Right kidney (tissue), 1 donor: ENCODE data around the gene PHLPP1.

Experiments used
- DNase-seq: peaks from one replicate; pipeline ENCODE4 v3.0.0-alpha.2; 2016

Gene PHLPP1

DNA sequence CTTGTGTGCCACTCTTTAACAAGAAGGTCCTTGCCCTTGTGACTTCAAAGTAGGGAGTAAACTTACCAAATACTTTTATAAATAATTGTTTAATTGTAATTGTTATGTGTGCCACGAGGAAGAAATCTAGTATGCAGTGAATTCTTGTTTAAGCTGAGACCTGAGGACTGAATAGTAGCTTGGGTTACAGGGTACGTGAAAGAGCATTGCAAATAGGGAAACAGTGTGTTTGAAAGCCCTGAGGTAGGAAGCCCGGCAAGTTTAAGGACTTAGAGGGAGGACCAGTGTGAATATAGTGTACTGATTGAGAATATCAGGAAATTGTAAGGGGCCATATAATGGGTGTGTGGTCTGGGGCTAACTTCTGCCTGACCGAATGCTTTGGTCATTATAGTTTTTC lies 26.2 kb downstream of the PHLPP1 start:
- no peak for DNase-seq

DNA sequence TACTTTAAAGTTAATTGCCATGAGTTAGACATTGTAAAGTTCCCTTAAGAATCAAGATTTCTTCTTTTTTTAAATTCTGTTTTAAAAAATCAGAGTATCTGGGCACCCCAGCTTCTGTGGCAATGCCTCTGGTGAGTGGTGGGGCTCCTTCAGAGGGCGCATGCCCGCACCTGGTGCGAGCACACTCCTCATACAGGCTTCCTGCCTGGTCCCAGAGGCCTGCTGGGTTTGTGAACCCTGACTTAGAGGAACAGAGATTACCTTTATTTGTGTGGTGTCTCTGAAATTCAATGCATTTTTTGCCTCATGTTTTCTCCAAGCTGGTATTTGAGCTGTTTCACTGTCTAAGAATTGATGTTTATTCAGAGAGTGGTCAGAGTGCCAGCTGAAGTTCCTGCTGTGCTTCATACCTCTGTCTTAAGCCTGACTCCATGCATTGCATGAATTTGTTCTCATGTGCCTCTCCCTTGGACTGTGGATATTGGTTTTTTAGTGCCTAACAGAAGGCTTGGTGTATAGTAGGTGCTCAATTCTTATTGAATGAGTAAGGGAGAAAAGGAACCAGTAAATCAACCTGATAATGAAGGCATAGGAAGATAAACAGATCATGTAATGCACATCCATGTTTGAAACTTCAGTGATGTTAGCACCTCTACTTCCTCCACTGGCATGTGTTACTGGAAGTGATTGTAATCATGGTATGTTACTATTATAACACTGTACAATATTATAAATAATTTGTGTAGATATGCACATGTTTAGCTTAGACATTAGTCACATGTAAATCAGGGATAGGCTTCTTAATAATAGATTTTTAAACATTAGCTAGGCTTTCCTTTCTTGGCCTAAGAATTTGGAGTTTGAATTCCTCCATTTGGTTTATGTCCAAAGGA lies 29.0 kb downstream of the PHLPP1 start:
- no peak for DNase-seq

DNA sequence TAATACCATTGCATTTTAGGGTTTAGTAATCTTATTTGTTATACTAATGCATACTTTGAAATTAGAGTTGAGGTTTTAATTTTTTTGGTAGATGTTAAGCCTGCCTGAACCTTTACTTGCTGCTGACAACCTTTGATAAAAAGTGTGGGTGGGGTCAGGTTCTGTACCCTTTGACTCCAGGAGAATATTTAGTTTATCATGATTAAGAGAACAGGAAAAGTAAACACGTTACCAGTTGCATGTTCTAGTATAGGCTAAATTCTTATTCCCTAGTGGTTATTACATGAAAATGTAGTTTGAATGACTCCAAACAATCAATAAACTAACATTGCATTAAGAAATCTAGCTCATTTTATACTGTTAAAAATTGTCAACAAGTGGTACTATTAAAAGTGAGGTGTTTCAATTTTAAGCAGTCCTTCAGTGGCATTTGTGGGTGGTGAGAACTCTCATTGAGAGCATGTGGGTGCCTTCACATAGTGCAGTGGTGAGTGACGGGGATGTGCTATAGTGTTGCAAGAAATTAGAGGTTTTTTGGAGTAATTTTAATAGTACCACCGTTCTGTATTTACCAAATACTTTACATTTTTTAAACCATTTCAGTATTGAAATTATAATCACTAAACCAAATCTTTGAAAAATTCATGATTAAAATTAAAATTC lies 29.9 kb downstream of the PHLPP1 start:
- DNase-seq: no peak

DNA sequence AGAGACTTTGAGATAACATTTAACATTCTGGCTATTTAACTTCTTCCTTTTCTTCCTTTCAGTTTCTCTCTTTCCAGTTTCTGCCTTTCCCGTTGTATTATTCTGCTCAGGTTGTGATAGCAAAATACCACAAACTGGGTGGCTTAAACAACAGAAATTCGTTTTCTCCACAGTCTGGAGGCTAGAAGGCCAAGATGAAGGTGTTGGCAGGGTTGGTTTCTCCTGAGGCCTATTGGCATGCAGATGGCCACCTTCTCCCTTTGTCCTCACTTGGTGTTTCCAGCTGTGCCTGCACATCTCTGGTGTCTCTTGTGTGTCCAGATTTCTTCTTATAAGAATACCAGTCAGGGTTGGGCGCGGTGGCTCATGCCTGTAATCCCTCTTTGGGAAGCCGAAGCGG lies 34.0 kb downstream of the PHLPP1 start:
- no peak for DNase-seq

DNA sequence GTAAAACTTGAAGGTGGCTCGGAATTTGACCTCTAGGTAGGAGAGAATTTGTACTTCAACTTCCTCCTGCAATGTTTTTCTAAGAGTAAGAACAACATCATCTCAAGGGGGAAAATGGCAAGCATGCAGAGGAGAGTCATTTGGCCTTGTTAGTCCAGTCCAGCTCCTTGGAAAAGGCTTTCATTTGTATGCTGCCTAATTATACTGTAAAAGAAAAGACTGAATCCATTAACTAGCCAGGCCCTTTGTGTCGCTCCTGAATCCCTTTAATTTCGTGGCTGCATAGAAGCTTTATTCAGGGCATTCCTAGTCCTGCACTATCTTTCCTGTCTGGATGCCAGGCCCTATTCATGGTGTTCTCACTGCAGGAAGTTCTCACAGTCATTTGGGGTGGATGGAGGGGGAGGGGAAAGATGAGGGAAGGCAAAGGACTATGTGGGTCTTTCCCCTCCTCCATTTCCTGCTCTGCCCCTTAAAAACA lies 36.0 kb downstream of the PHLPP1 start:
- peak; percentile 23 for DNase-seq

DNA sequence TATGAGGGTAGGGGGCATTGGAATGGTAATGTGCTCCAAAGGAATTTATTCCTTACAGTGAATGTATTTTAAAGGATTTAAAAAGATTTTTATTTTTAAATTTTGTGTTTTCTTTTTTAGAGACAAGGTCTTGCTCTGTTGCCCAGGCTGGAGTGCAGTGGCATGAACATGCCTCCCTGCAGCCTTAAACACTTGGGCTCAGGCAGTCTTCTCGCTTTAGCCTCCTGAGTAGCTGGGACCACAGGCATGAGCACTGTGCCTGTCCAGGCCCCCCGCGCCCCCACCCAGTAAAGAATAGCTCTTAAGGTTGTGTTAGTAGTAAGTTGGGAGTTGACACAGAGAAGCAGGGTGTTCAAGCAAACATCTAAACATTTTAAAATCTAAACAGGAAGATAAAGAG lies 36.6 kb downstream of the PHLPP1 start:
- DNase-seq: no peak

DNA sequence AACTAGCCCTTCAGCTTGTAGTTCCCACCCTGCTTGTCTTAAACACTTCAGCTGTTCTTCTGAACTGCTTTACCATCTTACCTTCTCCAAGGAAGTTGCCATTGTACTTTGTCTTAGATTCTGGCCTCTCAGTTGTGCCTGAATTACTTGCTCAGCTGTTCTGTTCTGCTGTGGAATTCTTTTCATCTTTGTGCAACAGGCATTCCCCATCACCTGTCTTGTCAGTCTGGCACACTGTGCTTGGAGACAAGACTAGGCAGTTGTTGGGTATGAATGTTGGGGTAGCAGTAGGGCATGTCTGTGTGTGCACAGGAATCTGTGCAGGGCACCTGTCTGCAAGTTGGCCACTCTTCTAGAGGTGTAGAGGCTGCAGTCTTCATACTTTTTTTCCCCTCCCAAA lies 38.7 kb downstream of the PHLPP1 start:
- DNase-seq: no peak

DNA sequence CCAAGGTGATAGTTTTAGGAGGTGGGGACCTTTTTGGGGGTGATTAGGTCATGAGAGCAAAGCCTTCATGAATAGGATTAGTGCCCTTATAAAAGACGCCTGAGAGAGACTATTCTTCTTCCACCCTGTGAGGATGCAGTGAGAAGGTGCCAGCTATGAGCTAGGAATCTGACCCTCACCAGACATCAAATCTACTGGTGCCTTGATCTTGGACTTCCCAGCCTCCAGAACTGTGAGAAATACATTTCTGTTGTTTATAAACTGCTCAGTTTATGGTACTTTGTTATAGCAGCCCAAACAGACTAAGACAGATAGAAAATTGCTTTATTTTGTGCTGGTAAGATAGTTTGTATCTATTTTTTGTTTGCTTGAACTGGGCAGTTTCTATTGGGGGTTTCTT lies 40.1 kb downstream of the PHLPP1 start:
- no peak for DNase-seq

DNA sequence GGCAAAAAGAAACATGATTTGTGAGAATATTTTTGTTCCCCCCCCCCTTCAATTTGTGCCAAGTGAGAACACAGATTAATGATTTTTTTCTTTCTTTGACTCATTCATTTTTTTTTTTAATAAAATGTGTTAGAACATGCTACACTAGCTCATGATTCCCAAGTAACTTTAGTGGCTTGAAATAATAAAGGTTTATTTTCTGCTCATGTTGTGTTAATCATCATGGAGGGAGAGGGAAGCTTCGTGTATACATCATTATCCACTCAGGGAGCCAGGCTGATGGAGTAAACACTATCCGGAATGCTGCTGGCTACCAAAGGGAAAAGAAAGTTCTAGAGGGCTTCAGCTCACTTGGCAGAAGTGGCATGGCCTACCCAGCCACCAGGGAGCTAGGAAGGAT lies 40.6 kb downstream of the PHLPP1 start:
- no peak for DNase-seq

DNA sequence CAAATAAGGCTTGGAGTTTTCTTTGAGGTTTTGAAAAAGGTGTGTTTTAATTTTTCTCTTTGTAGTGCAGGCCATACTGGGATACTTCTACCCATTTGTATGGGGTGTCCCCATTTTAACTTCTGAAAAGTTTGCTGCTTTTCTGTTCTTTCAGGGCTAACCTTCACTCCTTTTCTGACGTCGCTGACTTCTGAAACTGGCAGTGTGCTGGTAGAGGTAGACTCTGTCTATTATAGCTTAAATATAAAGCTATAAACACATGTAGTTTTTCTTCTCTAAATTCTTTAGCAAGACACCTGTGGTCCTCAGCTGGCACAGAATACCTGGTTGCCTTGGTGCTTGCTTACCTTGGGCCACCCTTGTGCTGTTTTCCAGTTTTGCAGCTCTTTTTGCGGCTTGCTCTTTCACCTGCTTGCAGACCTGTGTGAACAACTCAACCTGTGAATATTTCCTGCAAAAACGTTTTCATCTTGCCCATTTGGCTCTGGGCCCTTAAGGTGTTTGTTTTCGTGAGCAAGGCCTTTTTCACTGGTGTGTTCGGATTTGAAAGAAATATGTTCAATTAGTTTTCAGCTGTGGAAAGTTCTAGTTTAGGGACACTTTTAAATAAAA lies 42.2 kb downstream of the PHLPP1 start:
- no peak for DNase-seq

DNA sequence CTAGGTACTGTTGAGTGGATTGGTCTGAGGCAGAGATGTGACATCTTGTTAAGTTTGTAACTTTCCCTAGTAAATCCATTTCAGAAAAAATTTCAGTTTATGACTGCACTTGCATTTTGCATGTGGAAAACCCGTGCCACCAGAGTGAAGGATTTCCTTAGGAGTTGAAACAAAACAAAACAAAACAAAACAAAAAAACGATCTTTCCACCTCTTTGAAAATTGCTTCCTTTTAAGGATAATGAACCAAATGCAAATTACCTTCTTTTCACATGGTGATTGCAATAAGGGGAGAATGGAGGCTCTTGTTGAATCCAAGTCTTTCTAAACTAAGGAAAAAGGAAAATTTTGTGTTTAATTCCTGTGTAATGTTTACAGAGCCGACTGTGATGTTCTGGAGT lies 43.2 kb downstream of the PHLPP1 start:
- no peak for DNase-seq

DNA sequence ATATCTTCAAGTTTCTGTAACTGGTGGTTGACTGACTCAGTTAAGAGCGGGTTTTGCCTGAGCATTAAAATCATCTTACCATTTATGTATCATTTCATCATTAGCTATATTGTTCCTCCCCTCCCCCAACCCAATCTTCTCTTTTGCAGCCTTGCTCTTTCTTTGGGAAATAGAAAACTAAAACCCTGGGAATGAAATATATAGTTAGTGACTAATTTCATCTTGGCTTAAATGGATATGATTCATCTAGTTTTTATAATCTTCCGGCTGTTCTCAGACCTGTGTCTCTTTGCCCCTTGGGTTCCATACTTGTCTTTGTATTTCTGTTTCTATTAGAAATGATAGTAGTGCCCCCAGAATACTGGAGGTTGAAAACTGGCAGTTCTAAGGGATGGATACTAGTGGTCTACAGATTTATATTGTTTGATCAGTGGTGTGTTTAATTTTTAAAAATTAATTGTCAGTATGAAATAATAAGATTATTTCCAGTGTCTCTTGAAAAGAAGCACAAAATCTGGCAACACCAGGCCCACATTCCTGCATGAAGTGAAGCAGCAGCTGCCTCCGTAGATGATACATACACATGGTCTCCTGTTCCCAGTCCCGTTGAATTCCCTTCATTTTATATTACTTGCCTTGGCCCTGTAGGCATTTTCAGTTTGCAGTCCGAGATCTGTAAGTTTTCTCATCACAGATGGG lies 44.5 kb downstream of the PHLPP1 start:
- DNase-seq: no peak

DNA sequence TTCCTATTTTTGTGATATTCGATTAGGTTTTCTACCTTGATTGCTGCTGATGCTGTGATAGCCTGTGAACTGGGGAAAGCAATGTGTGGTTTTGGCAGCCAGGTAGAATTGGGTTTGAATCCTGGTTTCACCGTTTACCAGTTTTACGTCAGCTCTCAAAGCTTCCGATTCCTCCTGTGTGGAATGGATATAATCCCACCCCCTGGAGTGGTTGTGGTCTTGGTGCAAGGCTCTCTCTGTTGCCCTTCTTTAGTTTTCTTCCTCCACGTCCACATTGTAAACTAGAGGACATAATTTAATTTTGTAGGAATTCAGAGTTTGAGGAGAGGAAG lies 45.0 kb downstream of the PHLPP1 start:
- no peak for DNase-seq

DNA sequence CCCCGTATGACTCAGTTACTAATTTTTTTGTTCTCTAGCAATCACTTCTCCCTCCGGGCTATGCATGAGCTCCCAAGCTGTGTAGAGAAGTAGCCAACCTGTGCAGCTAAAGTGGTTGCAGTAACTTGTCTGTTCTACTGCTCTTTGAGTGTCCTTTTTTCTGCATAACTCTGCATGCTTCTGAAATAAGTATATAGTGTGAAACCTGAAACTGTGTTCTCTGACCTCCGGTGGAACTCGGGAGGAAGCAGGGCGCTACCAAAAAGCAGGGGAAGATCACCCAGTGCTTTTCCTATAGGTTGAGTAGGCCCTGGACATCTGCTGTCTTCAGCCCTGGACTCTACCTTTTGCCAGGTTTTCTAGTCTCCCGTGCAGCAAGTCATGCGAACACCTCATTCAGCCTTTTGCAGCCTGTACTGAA lies 47.8 kb downstream of the PHLPP1 start:
- DNase-seq: peak; percentile 26

DNA sequence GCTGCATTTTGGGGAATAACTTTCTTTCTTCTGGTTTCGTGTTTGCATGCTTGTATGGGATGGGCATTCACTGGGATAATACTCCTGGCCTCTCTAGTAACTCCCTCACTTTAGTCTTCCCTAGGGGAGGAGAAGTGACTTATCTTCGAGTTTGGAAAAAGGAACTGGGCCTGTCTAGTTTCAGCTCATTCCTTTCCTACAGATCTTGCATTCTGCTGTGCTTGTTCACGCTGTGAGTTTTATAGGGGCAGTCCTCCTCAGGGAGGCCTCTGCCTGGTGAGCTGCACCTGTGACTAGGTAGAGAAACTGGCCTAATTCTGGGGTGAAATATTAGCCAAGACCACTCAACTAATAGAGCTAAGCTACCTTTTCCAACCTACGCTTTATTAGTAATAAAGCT lies 50.9 kb downstream of the PHLPP1 start:
- no peak for DNase-seq

DNA sequence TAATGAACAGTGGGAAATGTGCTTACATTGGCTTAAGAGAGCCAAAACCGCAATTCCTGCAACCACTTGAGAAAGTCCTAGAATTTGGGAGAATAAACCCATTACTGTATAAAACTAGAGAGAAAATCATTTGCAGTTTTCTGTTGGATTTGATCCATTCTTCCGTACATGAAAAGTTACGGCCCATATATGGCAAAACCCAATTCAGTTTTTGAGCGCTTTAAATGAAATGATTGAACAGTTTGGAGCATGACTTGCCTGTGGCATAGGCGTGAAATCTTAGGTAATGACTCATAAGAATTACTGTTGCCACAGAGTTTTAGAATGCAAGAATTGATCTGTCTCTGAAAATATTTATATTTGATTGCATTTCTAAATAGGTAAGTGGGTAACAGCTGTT lies 52.0 kb downstream of the PHLPP1 start:
- DNase-seq: no peak

DNA sequence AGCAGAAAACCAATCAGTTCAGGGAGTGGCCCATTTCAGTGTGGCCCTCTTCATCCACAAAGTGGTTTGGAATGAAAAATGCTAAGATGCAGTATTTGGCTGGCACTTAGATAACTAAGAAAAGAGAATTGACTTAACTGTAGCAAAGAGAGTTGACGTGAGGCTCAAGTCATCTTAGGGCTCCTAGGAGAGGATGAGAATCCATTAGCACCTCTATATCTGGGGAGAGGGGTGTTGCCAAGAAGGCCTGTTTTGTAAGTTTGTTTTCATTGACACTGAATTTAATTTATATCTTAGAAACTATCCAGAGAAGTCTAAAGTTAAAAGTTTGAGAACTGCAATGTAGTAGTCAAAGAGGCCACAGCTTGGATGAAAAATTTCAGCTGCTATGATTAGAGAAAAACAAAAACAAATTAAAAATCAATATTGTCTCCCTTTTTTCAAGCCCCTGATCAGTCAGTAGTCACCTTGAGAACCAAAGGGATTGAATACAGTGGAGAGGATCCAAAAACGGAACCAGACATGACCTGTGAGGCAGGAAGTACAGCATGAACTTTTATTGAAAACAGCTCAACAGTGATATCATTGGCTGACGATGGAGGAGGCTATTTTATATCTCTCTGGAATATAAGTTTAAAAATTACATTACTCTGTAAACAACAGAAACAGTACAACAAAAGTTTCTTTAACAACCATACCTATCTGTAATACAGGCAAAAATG lies 52.7 kb downstream of the PHLPP1 start:
- no peak for DNase-seq

DNA sequence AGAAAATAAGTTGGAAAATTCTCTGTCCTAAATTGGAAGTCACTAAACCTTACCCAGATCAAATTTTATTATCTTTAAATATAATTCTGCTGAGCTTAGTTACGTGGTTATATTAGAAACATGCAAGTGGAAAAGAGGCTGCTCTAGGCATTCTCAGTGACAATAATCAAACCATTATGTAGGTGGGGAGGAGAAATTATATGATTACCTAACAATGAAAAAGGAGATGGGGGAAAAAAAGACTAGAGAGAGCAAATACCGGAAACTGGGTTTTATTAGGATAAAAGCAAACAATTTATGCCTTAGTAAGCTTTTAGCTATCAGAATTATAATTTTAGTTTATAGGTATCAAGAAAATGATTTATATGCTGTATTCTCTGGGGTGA lies 53.2 kb downstream of the PHLPP1 start:
- no peak for DNase-seq

DNA sequence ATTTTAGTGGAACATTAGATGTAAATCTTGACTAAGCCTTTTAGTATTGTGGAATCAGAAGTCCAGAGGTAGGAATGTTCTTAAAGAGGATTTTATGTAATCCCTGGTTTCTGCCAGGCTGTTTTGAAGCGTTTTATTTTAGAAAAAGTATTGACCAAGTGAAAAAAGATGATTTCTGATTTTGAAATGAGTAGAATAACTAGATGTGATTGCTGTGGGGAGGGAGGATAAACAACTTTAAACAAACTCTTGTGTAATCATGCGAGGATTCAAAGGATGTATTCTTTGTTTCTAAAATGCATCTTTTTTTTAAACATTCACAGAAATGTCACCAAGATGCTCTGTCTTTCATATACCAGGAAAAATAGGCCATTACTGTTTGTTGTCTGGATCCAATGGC lies 53.9 kb downstream of the PHLPP1 start:
- no peak for DNase-seq

DNA sequence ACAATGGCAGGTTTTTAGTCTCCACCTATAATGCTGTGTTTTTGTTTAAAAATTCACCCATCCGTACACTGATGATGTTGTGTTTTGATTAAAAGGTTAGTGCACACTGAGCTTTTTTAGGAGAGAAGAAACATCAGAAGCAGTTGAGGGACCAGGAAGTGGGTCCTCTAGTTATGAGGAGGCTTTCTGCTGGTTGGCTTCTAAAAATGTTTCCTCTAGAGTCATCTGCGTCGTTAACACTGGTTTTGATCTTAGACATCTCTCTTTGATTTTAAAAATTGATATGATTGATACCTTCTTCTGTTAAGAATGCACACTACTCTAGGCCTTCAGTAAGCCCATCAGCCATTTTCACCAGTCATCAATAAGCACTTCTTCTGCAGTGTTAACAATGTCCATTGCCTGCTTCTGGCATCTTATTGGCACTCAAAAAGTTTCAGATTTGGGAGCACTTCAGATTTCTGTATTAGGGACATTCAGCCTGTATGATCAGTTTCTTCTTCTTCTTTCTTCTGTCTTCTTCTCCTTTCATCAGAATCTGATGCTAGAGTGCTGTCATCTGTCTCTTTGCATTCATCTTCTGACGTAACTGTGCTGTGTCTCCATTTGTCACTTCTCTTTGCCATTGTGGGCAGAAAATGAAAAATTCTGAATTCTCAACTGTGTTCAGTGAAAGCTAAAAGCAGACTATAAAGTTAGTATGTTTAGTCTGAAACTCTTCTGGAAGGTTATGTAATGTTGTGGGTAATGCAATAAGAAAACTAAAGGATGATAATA lies 56.3 kb downstream of the PHLPP1 start:
- DNase-seq: no peak

DNA sequence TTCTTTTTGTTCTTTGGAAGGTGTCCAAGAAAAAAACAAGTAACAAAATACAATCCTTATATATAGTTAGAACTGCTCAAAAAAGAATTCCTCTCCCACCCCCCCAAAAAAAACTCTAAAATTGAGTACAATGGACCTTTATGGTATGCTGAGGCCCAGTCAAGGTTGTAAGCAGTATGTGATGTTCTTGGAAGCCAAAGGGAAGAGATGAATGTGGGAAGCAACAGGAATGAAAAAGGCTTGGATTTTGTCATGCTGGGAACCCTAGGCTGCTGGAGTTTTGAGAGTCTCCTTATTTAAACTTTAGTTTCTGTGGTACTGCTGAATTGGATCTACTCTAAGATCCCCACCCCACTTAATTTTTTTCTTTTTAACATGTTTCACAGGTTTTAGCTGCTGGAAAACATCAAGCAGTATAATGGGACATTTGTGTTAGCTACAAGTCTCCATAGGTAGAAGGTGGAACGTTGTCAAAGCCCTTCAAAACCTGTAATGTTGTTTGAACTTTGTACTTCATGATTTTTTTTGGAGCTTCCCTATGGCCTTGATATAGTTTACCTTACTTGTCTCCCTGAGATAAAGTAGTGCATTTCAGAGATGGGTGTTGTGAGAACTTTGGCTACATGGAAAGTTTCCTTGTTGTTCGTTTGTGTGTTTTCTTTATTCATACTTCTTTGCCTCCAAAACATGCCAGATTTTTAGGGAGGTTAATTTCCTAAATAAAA lies 57.7 kb downstream of the PHLPP1 start:
- DNase-seq: no peak
